Suprapubic skin (tissue), 4 donors: ENCODE data around the gene DDX10. TPM values are rescaled to one million over a fixed set of nuclear protein-coding genes. Genes with fewer than 3 reads are reported as not detected.
A peak's percentile ranks its signal among the peaks of the same experiment; 100 is the strongest.

Experiments
- DNase-seq, 2 donors: peaks; one replicate each; pipeline ENCODE4 v3.0.0-alpha.2; 2019; ENCODE audit warnings: low spot score in 2 of 2
- H3K27ac ChIP-seq: fragments of 200-600 bp; sonication (generic); one replicate; pipeline ENCODE4 v1.5.1; 2019
- H3K27me3 ChIP-seq: fragments of 200-600 bp; sonication (generic); one replicate; pipeline ENCODE4 v1.5.1; 2019
- H3K36me3 ChIP-seq: fragments of 200-600 bp; sonication (generic); one replicate; pipeline ENCODE4 v1.5.1; 2019
- H3K4me1 ChIP-seq: fragments of 200-600 bp; sonication (generic); one replicate; pipeline ENCODE4 v1.5.1; 2019
- H3K4me3 ChIP-seq: fragments of 200-600 bp; sonication (generic); one replicate; pipeline ENCODE4 v1.5.1; 2019; ENCODE audit warnings: mild to moderate bottlenecking
- H3K9me3 ChIP-seq: fragments of 200-600 bp; sonication (generic); one replicate; pipeline ENCODE4 v1.5.1; 2019
- EP300 ChIP-seq: sonication (generic); formaldehyde crosslinking; IDR thresholded peaks from one replicate; pipeline ENCODE4 v1.6.1; 2017; ENCODE audit warnings: antibody characterized with exemption
- POLR2A ChIP-seq, 2 donors: fragments of 450-650 bp; IDR thresholded peaks; one replicate each; pipeline ENCODE4 v1.6.1; 2017; ENCODE audit warnings: antibody characterized with exemption in 2 of 2, mild to moderate bottlenecking in 2 of 2, moderate library complexity in 2 of 2
- POLR2AphosphoS5 ChIP-seq, 3 donors: sonication (generic); formaldehyde crosslinking; IDR thresholded peaks; one replicate each; pipeline ENCODE4 v1.6.1; 2017; ENCODE audit warnings: antibody characterized with exemption in 3 of 3
- WGBS: methylation state at CpG from one replicate; pipeline ENCODE4 v1.1.5; 2018; 5-methylcytosine and 5-hydroxymethylcytosine counted together
- total RNA-seq, 4 donors: library from RNA; depleted of rRNA; stranded (reverse); fragments of >200 nt; gene quantifications; one replicate each; pipeline ENCODE4 v1.1.0, GENCODE V29; 2016
- TF ChIP-seq, protein P1 (sequence below), 2 donors: fragments of 200-600 bp in 1 of 2; fragments of 450-650 bp in 1 of 2; sonication (generic) in 1 of 2; IDR thresholded peaks; one replicate each; pipeline ENCODE4 v1.5.1; 2016 to 2019; ENCODE audit warnings: antibody characterized with exemption in 2 of 2, mild to moderate bottlenecking in 1 of 2, moderate library complexity in 1 of 2

Gene DDX10
- total RNA-seq, 4 donors from 2014 or later, result 21.9 to 30.7 (median 27.2) TPM

DNA sequence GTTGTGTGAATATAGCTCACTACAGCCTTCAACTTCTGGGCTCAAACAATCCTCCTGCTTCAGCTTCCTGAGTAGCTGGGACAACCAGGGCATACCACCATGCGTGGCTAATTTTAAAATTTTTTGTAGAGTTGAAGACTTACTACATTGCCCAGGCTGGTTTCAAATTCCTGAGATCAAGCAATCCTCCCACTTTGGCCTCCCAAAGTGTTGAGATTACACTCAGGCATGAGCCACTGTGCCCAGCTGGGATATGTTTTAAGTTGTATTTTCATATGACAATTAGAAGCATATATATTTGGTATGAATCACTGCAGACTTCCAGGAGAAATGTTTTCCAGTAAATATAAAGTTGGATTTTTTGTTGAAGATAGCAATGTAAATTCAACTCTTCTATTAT, 15.4 kb downstream of the DDX10 start:
- 90% methylated on average over 1 of the region's 1 CpG for WGBS
- no peaks in the 10 kb centered on the region for H3K4me1 ChIP-seq
- H3K4me3 ChIP-seq, result no peak overlapping the region
- H3K9me3 ChIP-seq, result no peaks in the 10 kb centered on the region
- no peak overlapping the region for H3K27ac ChIP-seq
- no peak for DNase-seq
- peaks cover 46% of the 10 kb centered on the region for H3K36me3 ChIP-seq
- no peaks in the 10 kb centered on the region for H3K27me3 ChIP-seq
- TF ChIP-seq POLR2A (IDR thresholded peaks at IDR 0.05) (no peak), EP300 (no peak), POLR2AphosphoS5 (IDR thresholded peaks at IDR 0.05) (no peak)
- TF ChIP-seq, protein P1, sequence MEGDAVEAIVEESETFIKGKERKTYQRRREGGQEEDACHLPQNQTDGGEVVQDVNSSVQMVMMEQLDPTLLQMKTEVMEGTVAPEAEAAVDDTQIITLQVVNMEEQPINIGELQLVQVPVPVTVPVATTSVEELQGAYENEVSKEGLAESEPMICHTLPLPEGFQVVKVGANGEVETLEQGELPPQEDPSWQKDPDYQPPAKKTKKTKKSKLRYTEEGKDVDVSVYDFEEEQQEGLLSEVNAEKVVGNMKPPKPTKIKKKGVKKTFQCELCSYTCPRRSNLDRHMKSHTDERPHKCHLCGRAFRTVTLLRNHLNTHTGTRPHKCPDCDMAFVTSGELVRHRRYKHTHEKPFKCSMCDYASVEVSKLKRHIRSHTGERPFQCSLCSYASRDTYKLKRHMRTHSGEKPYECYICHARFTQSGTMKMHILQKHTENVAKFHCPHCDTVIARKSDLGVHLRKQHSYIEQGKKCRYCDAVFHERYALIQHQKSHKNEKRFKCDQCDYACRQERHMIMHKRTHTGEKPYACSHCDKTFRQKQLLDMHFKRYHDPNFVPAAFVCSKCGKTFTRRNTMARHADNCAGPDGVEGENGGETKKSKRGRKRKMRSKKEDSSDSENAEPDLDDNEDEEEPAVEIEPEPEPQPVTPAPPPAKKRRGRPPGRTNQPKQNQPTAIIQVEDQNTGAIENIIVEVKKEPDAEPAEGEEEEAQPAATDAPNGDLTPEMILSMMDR (IDR thresholded peaks at IDR 0.05), result no peak

GRCh38 chr11:108685419-108686130, 20.7 kb downstream of the DDX10 start:
- TF ChIP-seq POLR2AphosphoS5 (IDR thresholded peaks at IDR 0.05) (no peak), POLR2A (IDR thresholded peaks at IDR 0.05) (no peak), EP300 (no peak)
- TF ChIP-seq, protein P1 (IDR thresholded peaks at IDR 0.05), result no peak
- Histone ChIP-seq H3K27ac (no peak overlapping the region), H3K4me3 (no peak overlapping the region), H3K27me3 (no peaks in the 10 kb centered on the region), H3K36me3 (peaks cover 38% of the 10 kb centered on the region), H3K9me3 (no peaks in the 10 kb centered on the region), H3K4me1 (no peaks in the 10 kb centered on the region)
- DNase-seq, result no peak
- 98% methylated on average over 6 of the region's 7 CpGs for WGBS

- H3K27me3 ChIP-seq, result no peaks in the 10 kb centered on the region
- WGBS, result 80% methylated on average over 2 of the region's 2 CpGs
- no peak overlapping the region for H3K4me3 ChIP-seq
- TF ChIP-seq POLR2AphosphoS5 (IDR thresholded peaks at IDR 0.05) (no peak), POLR2A (IDR thresholded peaks at IDR 0.05) (no peak), EP300 (no peak)
- TF ChIP-seq, protein P1 (IDR thresholded peaks at IDR 0.05), result no peak
- no peak for DNase-seq
- H3K27ac ChIP-seq, result no peak overlapping the region
- peaks cover 9% of the 10 kb centered on the region for H3K4me1 ChIP-seq
- H3K36me3 ChIP-seq, result peaks cover 64% of the 10 kb centered on the region
- H3K9me3 ChIP-seq, result no peaks in the 10 kb centered on the region
Observed at GRCh38 chr11:108693852-108694251, 29.0 kb downstream of the DDX10 start.

DNA sequence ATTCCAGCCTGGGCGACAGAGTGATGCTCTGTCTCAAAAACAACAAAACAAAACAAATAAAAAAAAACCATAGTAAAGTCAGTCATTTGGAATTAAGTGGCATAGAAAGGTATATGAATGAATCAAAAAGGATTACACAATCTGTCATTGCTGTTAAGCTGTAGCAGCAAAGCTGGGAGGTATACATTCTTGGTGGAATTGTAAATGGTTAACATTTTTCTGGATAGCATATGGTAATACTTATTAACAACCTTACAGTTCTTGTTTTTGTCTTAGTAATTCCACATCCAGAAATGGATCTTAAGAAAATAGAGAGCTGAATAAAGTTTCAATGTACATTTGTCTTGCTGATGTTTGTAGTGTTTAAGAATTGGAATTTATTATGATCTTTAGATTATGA, 30.0 kb downstream of the DDX10 start:
- DNase-seq, result no peak
- no peak overlapping the region for H3K27ac ChIP-seq
- H3K36me3 ChIP-seq, result peaks cover 55% of the 10 kb centered on the region
- H3K4me3 ChIP-seq, result no peak overlapping the region
- no peaks in the 10 kb centered on the region for H3K27me3 ChIP-seq
- TF ChIP-seq, protein P1 (IDR thresholded peaks at IDR 0.05), result no peak
- TF ChIP-seq EP300 (no peak), POLR2A (IDR thresholded peaks at IDR 0.05) (no peak), POLR2AphosphoS5 (IDR thresholded peaks at IDR 0.05) (no peak)
- WGBS, result 85% methylated on average over 1 of the region's 1 CpG
- H3K4me1 ChIP-seq, result peaks cover 9% of the 10 kb centered on the region
- no peaks in the 10 kb centered on the region for H3K9me3 ChIP-seq

- Histone ChIP-seq H3K4me1 (peaks cover 9% of the 10 kb centered on the region), H3K36me3 (peaks cover 32% of the 10 kb centered on the region), H3K4me3 (no peak overlapping the region), H3K27me3 (no peaks in the 10 kb centered on the region), H3K9me3 (no peaks in the 10 kb centered on the region), H3K27ac (peak overlapping the region; percentile 74)
- DNase-seq, result no peak
- TF ChIP-seq EP300 (no peak), POLR2A (IDR thresholded peaks at IDR 0.05) (no peak)
- TF ChIP-seq, protein P1 (IDR thresholded peaks at IDR 0.05), result peak; percentile 69 to 89
- 62% methylated on average over 3 of the region's 3 CpGs for WGBS
Observed at GRCh38 chr11:108697872-108698473, 33.1 kb downstream of the DDX10 start.
